Measurements from ENCODE around the gene FAF2. TPM values are rescaled to one million over a fixed set of nuclear protein-coding genes. Genes with fewer than 3 reads are reported as not detected.
"Not testable (repeated sequence)": the region's sequence is repeated elsewhere in the genome, so short reads cannot be mapped to it uniquely, and the experiment has no call there.

FAF2 gene
- total and polyA plus RNA-seq, 5 donors: 9.7 to 25.2 (median 18.3) TPM

DNA sequence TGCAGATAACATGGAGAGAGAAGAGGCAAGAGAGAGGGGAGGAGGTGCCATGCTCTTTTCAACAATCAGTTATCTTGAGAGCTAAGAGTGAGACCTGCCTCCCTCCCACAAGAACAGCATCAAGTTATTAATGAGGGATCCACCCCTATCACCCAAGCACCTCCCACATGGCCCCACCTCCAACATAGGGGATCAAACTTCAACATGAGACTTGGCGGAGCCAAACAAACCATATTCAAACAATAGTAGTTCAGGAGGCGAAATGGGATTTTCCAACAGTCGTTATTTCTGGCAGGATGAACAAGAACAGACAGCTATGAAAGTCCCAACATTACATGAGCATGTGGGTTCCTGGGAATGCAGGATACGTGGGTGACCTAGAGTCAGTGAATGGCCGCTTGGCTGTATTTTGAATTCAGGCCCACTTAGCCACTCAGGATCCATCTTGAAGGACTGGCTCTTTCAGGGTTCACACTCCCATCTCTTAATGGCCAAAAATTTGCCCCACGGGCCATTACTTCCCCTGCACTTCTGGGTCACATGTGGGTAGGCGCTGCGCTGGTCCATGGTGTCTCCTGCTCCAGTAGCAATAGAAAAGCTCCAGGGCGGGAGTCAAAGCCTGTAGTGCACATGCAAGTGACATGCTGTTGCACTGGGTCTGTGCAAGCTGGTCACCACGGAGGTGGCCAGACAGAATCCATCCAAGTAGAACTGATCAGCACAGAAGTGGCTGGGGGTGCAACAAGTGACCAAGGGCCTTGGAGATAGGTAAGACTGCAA, 7.1 kb upstream of the FAF2 start:
- no peaks in the 10 kb centered on the region for H3K4me1 ChIP-seq (ENCODE audit: control insufficient read depth, insufficient read depth, low read length)
- intact Hi-C loops (cut with DNase I): loop anchor here in 2 of 4 donors (10.0 kb wide), 1 partner anchor 94 kb away; the partner anchor contains the start of gene RNF44 (in 2 of the 2)
- no peaks in the 10 kb centered on the region for H3K9me3 ChIP-seq (ENCODE audit: control insufficient read depth, low read length)
- H3K4me3 ChIP-seq (ENCODE audit: low read length): no peak overlapping the region
- no peaks in the 10 kb centered on the region for H3K27me3 ChIP-seq (ENCODE audit: control insufficient read depth, insufficient read depth)
- 71% methylated on average over 10 of the region's 10 CpGs for WGBS
- H3K27ac ChIP-seq (ENCODE audit: low read length): no peak overlapping the region
- ATAC-seq: no peak
- DNase-seq: no peak

DNA sequence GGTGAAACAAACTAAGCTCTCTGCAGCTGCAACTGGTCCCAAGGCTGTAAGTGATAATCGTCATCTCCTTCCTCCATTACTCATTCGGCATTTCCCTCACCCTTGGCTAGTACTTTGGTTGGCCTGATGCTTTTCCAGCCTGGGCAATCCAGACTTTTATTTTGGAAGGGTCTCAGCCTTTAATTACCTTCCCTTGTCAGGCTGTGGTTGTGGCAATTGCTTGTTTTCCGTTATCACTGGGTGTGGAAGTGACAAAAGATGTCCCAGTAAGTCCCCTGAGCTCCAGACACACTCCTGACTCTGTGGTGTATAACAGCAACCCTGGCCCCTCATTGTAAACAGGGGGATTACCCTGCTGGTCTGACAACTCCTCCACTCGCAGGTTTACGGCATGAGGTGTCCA, 6.3 kb upstream of the FAF2 start:
- intact Hi-C loops (cut with DNase I): loop anchor here in 2 of 4 donors (10.0 kb wide), 1 partner anchor 93 kb away; the partner anchor contains the start of gene RNF44 (in 2 of the 2)
- H3K4me1 ChIP-seq (ENCODE audit: control insufficient read depth, insufficient read depth, low read length): peaks cover under 1% of the 10 kb centered on the region
- H3K9me3 ChIP-seq (ENCODE audit: control insufficient read depth, low read length): no peaks in the 10 kb centered on the region
- H3K4me3 ChIP-seq (ENCODE audit: low read length): no peak overlapping the region
- no peaks in the 10 kb centered on the region for H3K27me3 ChIP-seq (ENCODE audit: control insufficient read depth, insufficient read depth)
- H3K27ac ChIP-seq (ENCODE audit: low read length): no peak overlapping the region
- WGBS: 14% methylated on average over 5 of the region's 5 CpGs
- DNase-seq (no peak), ATAC-seq (no peak)

DNA sequence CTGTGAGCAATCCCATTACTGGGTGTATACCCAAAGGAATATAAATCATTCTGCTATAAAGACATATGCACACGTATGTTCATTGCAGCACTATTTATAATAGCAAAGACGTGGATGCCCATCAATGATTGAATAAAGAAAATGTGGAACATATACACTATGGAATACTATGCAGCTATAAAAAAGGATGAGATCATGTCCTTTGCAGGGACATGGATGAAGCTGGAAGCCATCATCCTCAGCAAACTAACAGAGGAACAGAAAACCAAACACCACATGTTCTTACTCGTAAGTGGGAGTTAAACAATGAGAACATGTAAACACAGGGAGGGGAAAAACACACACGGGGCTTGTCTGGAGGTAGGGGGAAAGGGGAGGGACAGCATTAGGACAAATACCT, 5.3 kb upstream of the FAF2 start:
- not testable (repeated sequence) for H3K4me1 ChIP-seq (ENCODE audit: control insufficient read depth, insufficient read depth, low read length); ATAC-seq; H3K27me3 ChIP-seq (ENCODE audit: control insufficient read depth, insufficient read depth); H3K4me3 ChIP-seq (ENCODE audit: low read length); H3K27ac ChIP-seq (ENCODE audit: low read length); H3K9me3 ChIP-seq (ENCODE audit: control insufficient read depth, low read length); DNase-seq
- 84% methylated on average over 4 of the region's 4 CpGs for WGBS
- intact Hi-C loops (cut with DNase I): loop anchor here in 2 of 4 donors (10.0 kb wide), 1 partner anchor 92 kb away; the partner anchor contains the start of gene RNF44 (in 2 of the 2)

DNA sequence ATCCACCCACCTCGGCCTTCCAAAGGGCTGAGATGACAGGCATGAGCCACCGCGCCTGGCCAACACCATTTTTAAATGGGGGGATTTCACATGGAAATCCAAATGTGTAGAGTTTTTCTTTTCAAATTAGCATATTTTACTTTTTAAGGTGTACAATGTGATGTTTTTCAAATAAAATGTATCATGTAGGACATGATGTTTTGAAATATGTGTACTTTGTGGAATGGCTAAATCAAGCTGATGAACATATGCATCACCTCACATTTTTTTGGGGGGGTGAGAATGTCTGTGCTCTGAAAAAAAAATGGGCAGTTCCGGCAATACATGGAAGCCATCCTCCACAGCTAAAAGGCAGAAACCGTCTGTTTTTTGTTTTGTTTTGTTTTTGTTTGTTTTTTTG, 3.4 kb upstream of the FAF2 start:
- no peaks in the 10 kb centered on the region for H3K9me3 ChIP-seq (ENCODE audit: control insufficient read depth, low read length)
- WGBS: 86% methylated on average over 5 of the region's 5 CpGs
- DNase-seq (no peak), ATAC-seq (no peak)
- H3K27ac ChIP-seq (ENCODE audit: low read length): no peak overlapping the region
- peaks cover 2% of the 10 kb centered on the region for H3K4me1 ChIP-seq (ENCODE audit: control insufficient read depth, insufficient read depth, low read length)
- intact Hi-C loops (cut with DNase I): loop anchor here in 2 of 4 donors (10.0 kb wide), 1 partner anchor 90 kb away; the partner anchor contains the start of gene RNF44 (in 2 of the 2)
- H3K27me3 ChIP-seq (ENCODE audit: control insufficient read depth, insufficient read depth): no peaks in the 10 kb centered on the region
- H3K4me3 ChIP-seq (ENCODE audit: low read length): no peak overlapping the region

DNA sequence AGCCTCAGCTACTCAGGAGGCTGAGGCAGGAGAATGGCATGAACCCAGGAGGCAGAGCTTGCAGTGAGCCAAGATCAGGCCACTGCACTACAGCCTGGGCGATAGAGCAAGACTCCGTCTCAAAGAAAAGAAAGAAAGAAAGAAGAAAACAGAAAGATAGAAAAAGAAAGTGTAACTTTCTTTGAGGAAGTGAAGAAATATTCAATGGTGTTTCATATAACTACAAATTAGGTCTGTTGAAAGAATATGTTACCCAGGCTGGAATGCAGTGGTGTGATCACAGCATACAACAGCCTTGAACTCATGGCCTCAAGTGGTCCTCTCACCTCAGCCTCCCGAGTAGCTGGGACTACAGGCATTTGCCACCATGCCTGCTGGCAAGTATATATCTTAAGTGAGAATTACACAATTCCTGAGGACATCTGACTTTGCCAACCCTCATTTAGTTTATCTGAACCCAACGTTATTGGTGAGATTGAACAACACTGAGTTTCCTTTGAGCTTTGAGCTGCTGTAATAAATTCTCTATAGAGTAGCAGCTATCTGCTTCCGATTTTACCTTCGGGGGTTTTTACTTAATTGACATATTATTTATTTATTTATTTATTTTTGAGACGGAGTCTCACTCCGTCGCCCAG, 2.0 kb upstream of the FAF2 start:
- Histone ChIP-seq H3K4me3 (ENCODE audit: low read length) (no peak overlapping the region), H3K27me3 (ENCODE audit: control insufficient read depth, insufficient read depth) (no peaks in the 10 kb centered on the region), H3K9me3 (ENCODE audit: control insufficient read depth, low read length) (no peaks in the 10 kb centered on the region), H3K27ac (ENCODE audit: low read length) (no peak overlapping the region), H3K4me1 (ENCODE audit: control insufficient read depth, insufficient read depth, low read length) (peaks cover 2% of the 10 kb centered on the region)
- WGBS: 87% methylated on average over 9 of the region's 9 CpGs
- no peak for ATAC-seq
- intact Hi-C loops (cut with DNase I): loop anchor here in 2 of 4 donors (2.0 to 10.0 kb wide), 2 partner anchors 29 to 89 kb away; partner anchors contain the start of genes RNF44 (in 2 of the 2) and CLTB (in 1 of the 2)
- DNase-seq: no peak

DNA sequence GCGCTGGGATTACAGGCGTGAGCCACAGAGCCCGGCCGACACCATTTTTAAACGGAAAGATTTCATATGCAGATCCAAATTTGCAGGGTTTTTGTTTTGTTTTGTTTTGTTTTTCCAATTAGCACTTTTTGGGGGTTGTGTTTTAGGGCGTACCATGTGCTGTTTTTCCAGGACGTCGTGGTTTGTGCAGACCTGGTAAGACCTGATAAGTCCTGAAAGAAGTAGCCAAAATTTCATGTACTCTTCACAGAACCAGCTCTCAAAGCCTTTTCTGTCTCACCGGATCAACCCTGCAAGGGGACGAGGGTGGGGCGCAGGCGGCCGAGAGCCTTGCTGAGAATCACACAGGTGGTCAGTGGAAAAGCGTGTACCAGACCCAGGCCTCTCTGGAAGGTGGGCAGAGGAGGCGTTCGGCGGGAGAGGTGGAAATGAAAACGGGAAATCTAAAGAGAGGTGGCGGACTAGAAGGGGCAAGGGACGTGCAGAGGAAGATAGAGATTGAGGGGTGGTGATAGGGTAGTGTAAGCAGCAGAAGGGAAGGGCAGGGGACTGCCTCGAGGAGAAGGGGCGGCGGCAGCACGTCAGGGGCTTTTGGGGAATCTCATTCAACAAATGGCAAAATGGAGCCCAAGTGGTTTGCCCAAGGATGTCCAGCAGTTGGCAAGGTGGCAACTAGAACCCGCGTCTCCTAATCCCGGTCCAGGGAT, 1.1 kb upstream of the FAF2 start:
- Histone ChIP-seq H3K9me3 (ENCODE audit: control insufficient read depth, low read length) (no peaks in the 10 kb centered on the region), H3K27me3 (ENCODE audit: control insufficient read depth, insufficient read depth) (no peaks in the 10 kb centered on the region), H3K4me1 (ENCODE audit: control insufficient read depth, insufficient read depth, low read length) (peaks cover 2% of the 10 kb centered on the region), H3K27ac (ENCODE audit: low read length) (peak overlapping the region; percentile 98), H3K4me3 (ENCODE audit: low read length) (peak overlapping the region; percentile 88)
- ATAC-seq (peak in 1 of 2 donors; percentile 6), DNase-seq (peak in 2 of 3 donors; percentile 18 to 52)
- intact Hi-C loops (cut with DNase I): loop anchor here in 2 of 4 donors (2.0 to 10.0 kb wide), 2 partner anchors 30 to 88 kb away; partner anchors contain the start of genes RNF44 (in 2 of the 2) and CLTB (in 1 of the 2)
- WGBS: 16% methylated on average over 27 of the region's 27 CpGs

DNA sequence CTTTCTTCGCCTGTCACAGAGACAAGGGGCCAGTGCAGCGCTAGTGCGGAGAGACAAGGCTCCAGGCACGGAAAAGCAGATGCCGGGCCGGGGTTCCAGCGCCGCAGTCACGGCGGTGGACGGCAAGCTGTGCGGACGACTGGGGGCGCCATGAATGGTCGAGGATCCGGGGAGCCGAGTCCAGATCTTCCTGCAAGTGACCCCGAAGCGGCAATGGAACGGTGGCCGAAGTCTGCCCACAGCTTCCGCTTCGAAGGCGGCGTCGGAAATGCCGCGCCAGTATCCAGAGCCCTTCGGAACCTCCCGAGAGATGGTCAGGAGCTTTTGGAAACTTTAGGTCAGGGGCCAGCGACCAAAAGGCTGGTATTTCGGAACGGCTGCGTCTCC, 601 bp upstream of the FAF2 start:
- under 1% methylated on average over 34 of the region's 34 CpGs for WGBS
- intact Hi-C loops (cut with DNase I): loop anchor here in 2 of 4 donors (2.0 to 10.0 kb wide), 2 partner anchors 31 to 87 kb away; partner anchors contain the start of genes RNF44 (in 2 of the 2) and CLTB (in 1 of the 2)
- no peaks in the 10 kb centered on the region for H3K27me3 ChIP-seq (ENCODE audit: control insufficient read depth, insufficient read depth)
- peaks cover 2% of the 10 kb centered on the region for H3K4me1 ChIP-seq (ENCODE audit: control insufficient read depth, insufficient read depth, low read length)
- H3K9me3 ChIP-seq (ENCODE audit: control insufficient read depth, low read length): no peaks in the 10 kb centered on the region
- H3K27ac ChIP-seq (ENCODE audit: low read length): peak overlapping the region; percentile 98
- ATAC-seq: peak; percentile 57 to 66
- DNase-seq: peak in 1 of 3 donors; percentile 85
- H3K4me3 ChIP-seq (ENCODE audit: low read length): peak overlapping the region; percentile 88

DNA sequence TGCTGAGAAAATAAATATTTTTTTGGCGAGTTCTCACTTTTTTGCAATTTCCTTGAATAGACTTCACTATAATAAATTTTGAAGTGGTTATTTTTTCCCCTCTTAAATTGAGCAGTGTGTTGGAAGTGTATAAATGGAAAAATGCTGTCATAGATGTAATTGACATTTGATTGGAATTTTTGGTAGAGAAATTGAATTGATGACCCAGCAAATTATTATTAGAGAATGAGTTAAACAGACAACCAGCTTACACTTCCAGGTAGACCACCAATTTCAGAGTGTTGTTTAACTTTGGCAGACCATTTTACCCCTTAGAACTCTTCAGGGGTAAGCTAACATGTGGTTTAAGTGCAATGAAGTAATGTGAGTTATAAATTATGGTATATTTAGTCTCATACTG, 1.9 kb downstream of the FAF2 start:
- Histone ChIP-seq H3K4me3 (ENCODE audit: low read length) (no peak overlapping the region), H3K9me3 (ENCODE audit: control insufficient read depth, low read length) (no peaks in the 10 kb centered on the region), H3K4me1 (ENCODE audit: control insufficient read depth, insufficient read depth, low read length) (peaks cover 2% of the 10 kb centered on the region), H3K27me3 (ENCODE audit: control insufficient read depth, insufficient read depth) (no peaks in the 10 kb centered on the region), H3K27ac (ENCODE audit: low read length) (no peak overlapping the region)
- DNase-seq: no peak
- ATAC-seq: no peak
- intact Hi-C loops (cut with DNase I): no loop called here
- WGBS: 78% methylated on average over 1 of the region's 1 CpG

DNA sequence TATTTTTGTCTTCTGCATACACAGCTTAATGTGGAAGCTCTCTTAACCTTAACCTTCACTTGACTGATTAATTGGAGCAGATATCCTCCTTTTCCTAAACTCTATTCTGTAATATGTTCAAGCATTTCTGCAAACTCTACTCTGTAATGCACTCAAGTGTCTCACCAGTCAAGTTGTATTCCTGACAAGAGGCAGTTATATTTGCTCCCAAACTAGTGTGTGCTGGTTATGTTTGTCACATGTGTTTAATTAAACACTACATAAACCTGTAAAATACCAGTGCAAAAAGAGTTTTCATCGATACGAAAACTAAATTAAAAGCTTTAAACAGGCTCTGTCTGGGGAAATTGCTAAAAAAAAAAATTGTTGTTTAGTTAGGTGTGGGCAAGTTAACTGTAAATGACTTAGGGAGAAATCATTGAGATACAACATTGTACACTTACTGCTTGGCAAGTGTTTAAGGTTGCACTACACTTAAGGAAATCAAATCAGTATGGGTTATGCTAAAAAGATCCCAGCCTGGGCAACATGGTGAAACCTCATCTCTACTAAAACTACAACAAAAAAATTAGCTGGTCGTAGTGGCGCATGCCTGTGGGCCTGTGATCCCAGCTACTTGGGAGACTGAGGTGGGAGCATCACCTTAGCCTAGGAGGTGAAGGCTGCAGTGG, 6.7 kb downstream of the FAF2 start:
- intact Hi-C loops (cut with DNase I): no loop called here
- Histone ChIP-seq H3K27ac (ENCODE audit: low read length) (no peak overlapping the region), H3K4me3 (ENCODE audit: low read length) (no peak overlapping the region), H3K4me1 (ENCODE audit: control insufficient read depth, insufficient read depth, low read length) (peaks cover 3% of the 10 kb centered on the region), H3K9me3 (ENCODE audit: control insufficient read depth, low read length) (no peaks in the 10 kb centered on the region), H3K27me3 (ENCODE audit: control insufficient read depth, insufficient read depth) (no peaks in the 10 kb centered on the region)
- 93% methylated on average over 4 of the region's 4 CpGs for WGBS
- no peak for DNase-seq
- ATAC-seq: no peak

DNA sequence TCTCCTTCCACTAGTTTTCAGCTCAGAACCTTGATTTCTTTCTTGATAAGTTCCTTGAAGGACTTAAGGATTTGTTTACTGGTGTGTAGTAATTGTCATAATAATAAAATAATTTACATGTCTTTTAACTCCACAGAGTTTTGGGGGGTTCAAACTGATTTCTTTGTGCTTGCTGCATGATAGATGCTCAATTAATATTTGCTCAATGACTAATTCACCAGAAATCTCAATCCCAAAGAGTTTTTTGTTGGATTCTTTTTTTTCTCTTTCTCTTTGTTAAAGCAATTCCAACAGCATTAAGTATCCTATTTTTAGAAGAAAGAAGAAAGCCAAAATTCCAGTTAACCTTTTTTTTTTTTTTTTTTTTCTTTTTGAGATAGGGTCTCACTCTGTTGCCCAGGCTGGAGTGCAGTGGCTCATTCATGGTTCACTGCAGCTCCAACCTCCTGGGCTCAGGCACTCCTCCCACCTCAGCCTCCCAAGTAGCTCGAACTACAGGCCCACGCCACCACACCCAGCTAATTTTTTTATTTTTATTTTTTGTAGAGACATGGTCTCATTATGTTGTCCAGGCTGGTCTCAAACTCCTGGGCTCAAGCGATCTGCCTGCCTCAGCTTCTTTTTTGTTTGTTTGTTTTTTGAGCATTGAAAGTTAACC, 10.8 kb downstream of the FAF2 start:
- Histone ChIP-seq H3K4me3 (ENCODE audit: low read length) (no peak overlapping the region), H3K27ac (ENCODE audit: low read length) (no peak overlapping the region), H3K4me1 (ENCODE audit: control insufficient read depth, insufficient read depth, low read length) (peaks cover 3% of the 10 kb centered on the region), H3K27me3 (ENCODE audit: control insufficient read depth, insufficient read depth) (no peaks in the 10 kb centered on the region), H3K9me3 (ENCODE audit: control insufficient read depth, low read length) (no peaks in the 10 kb centered on the region)
- DNase-seq (no peak), ATAC-seq (no peak)
- intact Hi-C loops (cut with DNase I): no loop called here
- WGBS: 99% methylated on average over 3 of the region's 3 CpGs
